Spleen (tissue), 11 donors: Measurements from ENCODE around the gene TEDC1. TPM values are rescaled to one million over a fixed set of nuclear protein-coding genes. Genes with fewer than 3 reads are reported as not detected.

Experiments used
- DNase-seq: peaks from one replicate; pipeline ENCODE4 v3.0.0-alpha.2; 2020
- H3K27ac ChIP-seq, 8 donors: fragments of 200-600 bp; sonication (generic) in 7 of 8; 1 replicate in 4 of 8; 2 replicates in 4 of 8; pipeline versions ENCODE4 v1.5.0 to v1.8.0; 2016 to 2021; ENCODE audit warnings: inconsistent platforms in 4 of 8, mild to moderate bottlenecking in 4 of 8, moderate library complexity in 1 of 8
- H3K27me3 ChIP-seq, 7 donors: fragments of 200-600 bp; sonication (generic) in 6 of 7; replicated peaks in 1 of 7; 1 replicate in 4 of 7; 2 replicates in 3 of 7; pipeline versions ENCODE4 v1.5.0 to v1.8.0; 2016 to 2021; ENCODE audit warnings: inconsistent platforms in 3 of 7, mild to moderate bottlenecking in 1 of 7
- H3K36me3 ChIP-seq, 6 donors: fragments of 200-600 bp; sonication (generic) in 5 of 6; 1 replicate in 4 of 6; 2 replicates in 2 of 6; pipeline versions ENCODE4 v1.5.0 to v1.8.0; 2016 to 2021; ENCODE audit warnings: inconsistent platforms in 2 of 6
- H3K4me1 ChIP-seq, 6 donors: fragments of 200-600 bp; sonication (generic) in 5 of 6; 1 replicate in 3 of 6; 2 replicates in 3 of 6; pipeline versions ENCODE4 v1.5.0 to v1.8.0; 2016 to 2021; ENCODE audit warnings: inconsistent platforms in 3 of 6
- H3K4me3 ChIP-seq, 8 donors: fragments of 200-600 bp; sonication (generic) in 7 of 8; 1 replicate in 4 of 8; 2 replicates in 4 of 8; pipeline versions ENCODE4 v1.5.0 to v1.8.0; 2016 to 2021; ENCODE audit warnings: inconsistent platforms in 4 of 8, mild to moderate bottlenecking in 4 of 8, moderate library complexity in 2 of 8
- H3K9me3 ChIP-seq, 8 donors: fragments of 200-600 bp; sonication (generic) in 7 of 8; 1 replicate in 4 of 8; 2 replicates in 4 of 8; pipeline versions ENCODE4 v1.5.0 to v1.8.0; 2016 to 2021; ENCODE audit warnings: inconsistent platforms in 4 of 8
- CTCF ChIP-seq, 11 experiments: fragments of 200-600 bp in 7 of 11; fragments of 450-650 bp in 4 of 11; sonication (generic) in 4 of 11; IDR thresholded peaks in 8 of 11; conservative IDR thresholded peaks in 3 of 11; 1 replicate in 7 of 11; 2 replicates in 4 of 11; pipeline versions ENCODE4 v1.4.0 to v1.8.0; 2016 to 2021; ENCODE audit warnings: antibody characterized with exemption in 11 of 11, inconsistent platforms in 4 of 11, mild to moderate bottlenecking in 1 of 11
- POLR2A ChIP-seq, 3 donors: fragments of 450-650 bp; IDR thresholded peaks; one replicate each; pipeline ENCODE4 v1.5.1; 2017; ENCODE audit warnings: antibody characterized with exemption in 3 of 3, mild to moderate bottlenecking in 1 of 3
- POLR2AphosphoS5 ChIP-seq, 3 donors: sonication (generic); formaldehyde crosslinking; IDR thresholded peaks; one replicate each; pipeline ENCODE4 v1.5.1; 2017; ENCODE audit warnings: antibody characterized with exemption in 3 of 3
- WGBS, 5 donors: extraction: QIAGEN DNeasy Blood & Tissue Kit in 3 of 5; methylation state at CpG; one replicate each; pipeline versions ENCODE4 v1.1.5 to v1.1.7; 2013 to 2018; 5-methylcytosine and 5-hydroxymethylcytosine counted together
- intact Hi-C: fragments of 100-400 bp; cut with DNase I; formaldehyde crosslinking; loops from one replicate; pipeline ENCODE4 v1.15.0; 2023; ENCODE audit warnings: low total_unique reads
- polyA plus RNA-seq, 3 donors: library from polyadenylated mRNA; stranded (reverse); fragments of 200-250 nt; gene quantifications; one replicate each; pipeline ENCODE4 v1.2.1, GENCODE V29; 2013
- total RNA-seq, 7 donors: library from RNA; depleted of rRNA in 3 of 7; stranded (reverse); fragments of >200 nt in 3 of 7; fragmentation: NEBNext Ultra II Directional in 4 of 7; extraction: Animal tissue kit (Norgen Biotek cat#: 25700) in 4 of 7; gene quantifications; one replicate each; pipeline versions ENCODE4 v1.1.0 to v1.2.1, GENCODE V29; 2016 to 2021
- donor health status: healthy with polysubstance abuse.
- donor health status: DM: no; HTN: no; CAD: no; lungs with moderate emphysema.
- donor health status: DM: no; HTN: no; CAD: no.
- donor health status: Bipolar disorder and iron deficiency.
- donor health status: healthy.
- donor health status: DM: no; HTN: no; CAD: no.
- donor health status: DM: yes; HTN: yes; CAD: no.

The TEDC1 gene
- total and polyA plus RNA-seq, 10 donors, result 5.3 to 31.5 (median 12.3) TPM

GRCh38 chr14:105527826-105528585 is 37.0 kb downstream of the TEDC1 start:
- peak; percentile 95 for DNase-seq
- H3K36me3 ChIP-seq, result no peaks in the 10 kb centered on the region
- H3K27ac ChIP-seq, result peak overlapping the region in 7 of 8 donors; percentile 58 to 86 (median 70)
- peak overlapping the region; percentile 46 to 80 (median 53) for H3K4me3 ChIP-seq
- TF ChIP-seq POLR2AphosphoS5 (IDR thresholded peaks at IDR 0.05) (peak; percentile 64 to 83 (median 79)), POLR2A (IDR thresholded peaks at IDR 0.05) (no peak), CTCF (IDR thresholded peaks at IDR 0.05 in 8 of 11, conservative IDR thresholded peaks at IDR 0.05 in 3 of 11) (peak; percentile 63 to 95 (median 93))
- peaks cover 30 to 72% (median 60%) of the 10 kb centered on the region in 6 donors for H3K4me1 ChIP-seq
- H3K27me3 ChIP-seq, result peaks cover 0 to 65% (median 24%) of the 10 kb centered on the region in 7 donors
- H3K9me3 ChIP-seq, result no peaks in the 10 kb centered on the region
- intact Hi-C loops, result no loop called here
- WGBS, 5 donors, result 8 to 19% (median 15%) methylated on average over 33 to 67 of the region's 67 CpGs

- TF ChIP-seq CTCF (IDR thresholded peaks at IDR 0.05 in 8 of 11, conservative IDR thresholded peaks at IDR 0.05 in 3 of 11) (peak in 5 of 11 experiments; percentile 4 to 63 (median 39)), POLR2A (IDR thresholded peaks at IDR 0.05) (no peak), POLR2AphosphoS5 (IDR thresholded peaks at IDR 0.05) (no peak)
- Histone ChIP-seq H3K36me3 (no peaks in the 10 kb centered on the region), H3K4me1 (peaks cover 30 to 78% (median 61%) of the 10 kb centered on the region in 6 donors), H3K27ac (peak overlapping the region in 5 of 8 donors; percentile 70 to 86 (median 83)), H3K4me3 (peak overlapping the region; percentile 46 to 80 (median 53)), H3K9me3 (no peaks in the 10 kb centered on the region), H3K27me3 (peaks cover 0 to 65% (median 24%) of the 10 kb centered on the region in 7 donors)
- intact Hi-C loops, result no loop called here
- DNase-seq, result peak; percentile 82
- WGBS, 5 donors, result 1 to 13% (median 8%) methylated on average over 33 to 89 of the region's 89 CpGs
Observed at GRCh38 chr14:105528586-105529318, 37.7 kb downstream of the TEDC1 start.

GRCh38 chr14:105529319-105529568 is 38.2 kb downstream of the TEDC1 start:
- H3K36me3 ChIP-seq, result no peaks in the 10 kb centered on the region
- H3K4me1 ChIP-seq, result peaks cover 30 to 78% (median 61%) of the 10 kb centered on the region in 6 donors
- DNase-seq, result peak; percentile 85
- peak overlapping the region; percentile 30 to 80 (median 53) for H3K4me3 ChIP-seq
- intact Hi-C loops, result no loop called here
- H3K9me3 ChIP-seq, result no peaks in the 10 kb centered on the region
- WGBS, 5 donors, result 11 to 27% (median 20%) methylated on average over 17 to 24 of the region's 24 CpGs; no CpG with 5 or more reads in 1 of the 5 donors
- peak overlapping the region in 5 of 8 donors; percentile 60 to 86 (median 83) for H3K27ac ChIP-seq
- H3K27me3 ChIP-seq, result peaks cover 0 to 65% (median 24%) of the 10 kb centered on the region in 7 donors
- TF ChIP-seq CTCF (IDR thresholded peaks at IDR 0.05 in 8 of 11, conservative IDR thresholded peaks at IDR 0.05 in 3 of 11), result no peak
- TF ChIP-seq POLR2AphosphoS5 (IDR thresholded peaks at IDR 0.05), result no peak
- TF ChIP-seq POLR2A (IDR thresholded peaks at IDR 0.05), result no peak
